Upper lobe of left lung (tissue), 6 donors: ENCODE measurements around the gene KLC3. TPM values are rescaled to one million over a fixed set of nuclear protein-coding genes. Genes with fewer than 3 reads are reported as not detected.

Experiments
- ATAC-seq, 2 donors: fragments of 200-7000 bp; cut with Tn5 transposase; one replicate each; pipeline ENCODE4 v1.9.1; 2022; ENCODE audit warnings: mild to moderate bottlenecking in 2 of 2, moderate library complexity in 2 of 2; ENCODE audit not compliant: low FRiP score in 2 of 2
- DNase-seq, 2 donors: peaks; one replicate each; pipeline ENCODE4 v3.0.0-alpha.2; 2019 to 2020
- H3K27ac ChIP-seq, 4 donors: fragments of 200-600 bp; sonication (generic); one replicate each; pipeline ENCODE4 v1.5.1; 2016 to 2019
- H3K27me3 ChIP-seq, 4 donors: fragments of 200-600 bp; sonication (generic); one replicate each; pipeline ENCODE4 v1.5.1; 2017 to 2019
- H3K36me3 ChIP-seq, 4 donors: fragments of 200-600 bp; sonication (generic); one replicate each; pipeline ENCODE4 v1.5.1; 2016 to 2019
- H3K4me1 ChIP-seq, 4 donors: fragments of 200-600 bp; sonication (generic); one replicate each; pipeline ENCODE4 v1.5.1; 2018 to 2019
- H3K4me3 ChIP-seq, 4 donors: fragments of 200-600 bp; sonication (generic); one replicate each; pipeline ENCODE4 v1.5.1; 2017 to 2019; ENCODE audit warnings: mild to moderate bottlenecking in 2 of 4, moderate library complexity in 1 of 4
- H3K9me3 ChIP-seq, 4 donors: fragments of 200-600 bp; sonication (generic); one replicate each; pipeline ENCODE4 v1.5.1; 2018 to 2019
- EP300 ChIP-seq, 4 donors: sonication (generic); formaldehyde crosslinking; IDR thresholded peaks; one replicate each; pipeline ENCODE4 v1.5.1; 2017; ENCODE audit warnings: antibody characterized with exemption in 4 of 4, control low read depth in 2 of 4
- POLR2A ChIP-seq, 4 donors: fragments of 450-650 bp; IDR thresholded peaks; one replicate each; pipeline ENCODE4 v1.5.1; 2016 to 2017; ENCODE audit warnings: antibody characterized with exemption in 4 of 4, mild to moderate bottlenecking in 2 of 4
- POLR2AphosphoS5 ChIP-seq, 2 donors: sonication (generic); formaldehyde crosslinking; IDR thresholded peaks; one replicate each; pipeline ENCODE4 v1.5.1; 2017; ENCODE audit warnings: antibody characterized with exemption in 2 of 2
- whole genome bisulfite sequencing, 2 donors: methylation state at CpG; one replicate each; pipeline ENCODE4 v1.1.5; 2017 to 2018; 5-methylcytosine and 5-hydroxymethylcytosine counted together
- total RNA-seq, 6 donors: library from RNA; depleted of rRNA in 4 of 6; stranded (reverse); fragments of >200 nt in 4 of 6; gene quantifications; one replicate each; pipeline versions ENCODE4 v1.1.0 to v1.2.1, GENCODE V29; 2016 to 2021
- TF ChIP-seq, protein P1 (sequence below), 6 experiments: fragments of 450-650 bp in 4 of 6; fragments of 200-600 bp in 2 of 6; sonication (generic) in 2 of 6; IDR thresholded peaks; one replicate each; pipeline ENCODE4 v1.5.1; 2016 to 2019; ENCODE audit warnings: antibody characterized with exemption in 6 of 6
- donor health status: DM: no; HTN: no; CAD: no; lungs with moderate emphysema.
- donor health status: DM: no; HTN: yes; CAD: no; lungs with severe emphysema.

Gene KLC3
- total RNA-seq, 6 donors from 2014 or later = 2.4 to 9.5 (median 3.9) TPM

DNA sequence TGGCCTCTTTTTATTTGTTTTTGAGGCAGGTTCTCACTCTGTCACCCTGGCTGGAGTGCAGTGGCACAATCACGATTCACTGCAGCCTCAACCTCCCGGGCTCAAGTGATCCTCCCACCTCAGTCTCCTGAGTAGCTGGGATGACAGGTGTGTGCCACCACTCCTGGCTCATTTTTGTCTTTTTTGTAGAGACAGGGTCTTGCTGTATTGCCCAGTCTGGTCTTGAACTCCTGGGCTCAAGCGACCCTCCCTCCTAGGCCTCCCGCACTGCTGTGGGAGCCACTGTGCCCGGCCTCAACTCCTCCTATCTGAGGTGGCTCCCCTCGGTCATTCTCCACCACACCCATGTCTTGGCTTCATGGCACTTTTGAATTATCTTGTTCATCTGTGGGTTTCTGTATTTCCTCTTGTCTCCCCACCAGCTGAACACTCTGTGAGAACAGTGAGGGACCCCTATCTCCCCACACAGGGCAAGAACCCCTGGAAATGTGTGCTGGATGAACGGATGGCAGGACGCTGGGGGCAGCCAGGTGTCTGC is 25.8 kb upstream of the KLC3 start:
- WGBS, 2 donors = 74 to 82% methylated on average over 8 of the region's 8 CpGs
- H3K27ac ChIP-seq = no peak overlapping the region
- H3K4me3 ChIP-seq = no peak overlapping the region
- H3K4me1 ChIP-seq = no peaks in the 10 kb centered on the region
- DNase-seq = no peak
- no peak for ATAC-seq
- H3K36me3 ChIP-seq = no peaks in the 10 kb centered on the region
- TF ChIP-seq, protein P1, sequence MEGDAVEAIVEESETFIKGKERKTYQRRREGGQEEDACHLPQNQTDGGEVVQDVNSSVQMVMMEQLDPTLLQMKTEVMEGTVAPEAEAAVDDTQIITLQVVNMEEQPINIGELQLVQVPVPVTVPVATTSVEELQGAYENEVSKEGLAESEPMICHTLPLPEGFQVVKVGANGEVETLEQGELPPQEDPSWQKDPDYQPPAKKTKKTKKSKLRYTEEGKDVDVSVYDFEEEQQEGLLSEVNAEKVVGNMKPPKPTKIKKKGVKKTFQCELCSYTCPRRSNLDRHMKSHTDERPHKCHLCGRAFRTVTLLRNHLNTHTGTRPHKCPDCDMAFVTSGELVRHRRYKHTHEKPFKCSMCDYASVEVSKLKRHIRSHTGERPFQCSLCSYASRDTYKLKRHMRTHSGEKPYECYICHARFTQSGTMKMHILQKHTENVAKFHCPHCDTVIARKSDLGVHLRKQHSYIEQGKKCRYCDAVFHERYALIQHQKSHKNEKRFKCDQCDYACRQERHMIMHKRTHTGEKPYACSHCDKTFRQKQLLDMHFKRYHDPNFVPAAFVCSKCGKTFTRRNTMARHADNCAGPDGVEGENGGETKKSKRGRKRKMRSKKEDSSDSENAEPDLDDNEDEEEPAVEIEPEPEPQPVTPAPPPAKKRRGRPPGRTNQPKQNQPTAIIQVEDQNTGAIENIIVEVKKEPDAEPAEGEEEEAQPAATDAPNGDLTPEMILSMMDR (IDR thresholded peaks at IDR 0.05) = no peak
- H3K9me3 ChIP-seq = no peaks in the 10 kb centered on the region
- H3K27me3 ChIP-seq = no peaks in the 10 kb centered on the region

DNA sequence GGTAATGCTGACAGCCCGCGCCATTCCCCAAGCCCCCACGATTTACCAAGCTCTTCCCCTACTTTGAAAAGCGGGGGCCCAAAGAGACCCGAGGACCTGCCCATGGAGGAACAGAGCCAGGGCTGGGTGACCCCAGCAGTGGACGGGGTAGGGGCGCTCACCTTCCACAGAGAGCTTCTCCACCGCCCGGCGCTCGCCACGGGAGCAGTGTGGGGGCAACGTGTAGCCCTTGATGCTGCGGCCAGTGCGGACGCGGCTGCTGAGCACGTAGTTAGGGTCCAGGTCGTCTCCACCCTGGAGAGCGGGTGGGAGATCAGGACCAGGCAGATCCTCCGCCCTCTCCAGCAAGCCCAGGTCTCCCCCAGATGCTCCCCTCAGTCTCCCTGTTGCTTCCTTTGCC is 25.2 kb upstream of the KLC3 start:
- H3K4me3 ChIP-seq = no peak overlapping the region
- DNase-seq = no peak

DNA sequence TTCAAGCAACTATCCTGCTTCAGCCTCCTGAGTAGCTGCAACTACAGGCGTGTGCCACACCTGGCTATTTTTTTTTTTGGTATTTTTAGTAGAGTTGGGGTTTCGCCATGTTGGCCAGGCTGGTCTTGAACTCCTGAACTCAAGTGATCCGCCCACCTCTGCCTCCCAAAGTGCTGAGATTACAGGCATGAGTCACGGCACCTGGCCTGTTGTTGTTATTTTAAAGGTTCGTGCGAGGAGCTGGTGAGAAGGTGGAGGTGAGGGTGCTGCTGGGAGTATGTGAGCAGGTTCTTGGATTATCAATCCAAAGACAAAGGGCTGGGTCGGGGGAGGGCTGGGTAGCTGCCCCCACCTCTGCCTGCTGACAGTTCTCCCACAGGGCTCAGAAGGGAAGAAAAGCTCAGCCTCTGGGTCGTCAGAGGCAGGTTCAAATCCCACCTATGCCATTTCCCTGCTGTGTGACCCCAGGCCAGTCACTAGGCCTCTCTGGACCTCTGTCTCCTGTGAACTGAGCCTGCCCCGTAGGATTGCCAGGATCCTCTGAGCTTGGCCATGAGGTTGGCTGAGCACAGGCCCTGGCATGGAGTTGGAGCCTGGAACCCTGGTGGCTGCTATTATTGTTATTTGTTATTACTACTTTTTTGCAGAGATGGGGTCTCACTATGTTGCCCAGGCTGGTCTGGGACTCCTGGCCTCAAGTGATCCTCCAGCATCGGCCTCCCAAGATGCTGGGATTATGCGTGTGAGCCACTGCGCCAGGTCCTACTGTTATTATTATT is 19.4 kb upstream of the KLC3 start:
- Histone ChIP-seq H3K27me3 (peaks cover 0 to 23% (median 8%) of the 10 kb centered on the region in 4 donors), H3K4me1 (peaks cover 0 to 17% (median 9%) of the 10 kb centered on the region in 4 donors), H3K4me3 (no peak overlapping the region), H3K9me3 (no peaks in the 10 kb centered on the region), H3K36me3 (no peaks in the 10 kb centered on the region), H3K27ac (no peak overlapping the region)
- 89 to 90% methylated on average over 12 of the region's 12 CpGs for WGBS, 2 donors
- no peak for DNase-seq
- ATAC-seq = no peak
- no peak for TF ChIP-seq EP300 (IDR thresholded peaks at IDR 0.05)
- TF ChIP-seq POLR2A (IDR thresholded peaks at IDR 0.05) = no peak

More for the DNA sequence above, 25.2 kb upstream of the KLC3 start:
- Histone ChIP-seq H3K36me3 (no peaks in the 10 kb centered on the region), H3K9me3 (no peaks in the 10 kb centered on the region), H3K27ac (no peak overlapping the region), H3K4me1 (no peaks in the 10 kb centered on the region), H3K27me3 (no peaks in the 10 kb centered on the region)
- WGBS, 2 donors = 62 to 80% methylated on average over 19 to 20 of the region's 21 CpGs
- TF ChIP-seq, protein P1 (IDR thresholded peaks at IDR 0.05) = no peak
- TF ChIP-seq EP300 (IDR thresholded peaks at IDR 0.05) = no peak
- no peak for TF ChIP-seq POLR2A (IDR thresholded peaks at IDR 0.05)
- no peak for TF ChIP-seq POLR2AphosphoS5 (IDR thresholded peaks at IDR 0.05)
- ATAC-seq = no peak

DNA sequence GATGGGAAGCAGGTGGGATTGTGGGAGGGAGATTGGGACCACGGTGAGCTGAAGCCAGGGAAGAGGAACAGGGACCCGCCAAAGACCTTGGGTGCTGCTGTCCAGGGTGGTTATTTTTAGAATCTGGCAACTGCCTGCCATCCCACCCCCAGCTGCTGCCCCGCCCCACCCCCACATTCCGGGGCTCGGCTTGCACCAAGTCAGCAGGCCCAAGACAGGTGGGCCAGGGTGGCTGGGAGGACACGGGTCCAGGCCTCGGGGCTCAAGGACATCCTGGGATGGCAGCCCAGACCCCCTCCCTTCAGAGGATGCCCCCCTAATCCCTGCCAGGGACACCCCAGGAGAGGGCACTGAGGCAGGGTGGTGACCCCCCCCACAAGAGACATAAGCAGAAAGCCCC is 18.7 kb upstream of the KLC3 start:
- no peak for ATAC-seq
- peaks cover 0 to 20% (median 11%) of the 10 kb centered on the region in 4 donors for H3K4me1 ChIP-seq
- DNase-seq = peak in 1 of 2 donors; percentile 48
- H3K27ac ChIP-seq = no peak overlapping the region
- H3K9me3 ChIP-seq = no peaks in the 10 kb centered on the region
- no peak overlapping the region for H3K4me3 ChIP-seq
- TF ChIP-seq EP300 (IDR thresholded peaks at IDR 0.05) (no peak), POLR2A (IDR thresholded peaks at IDR 0.05) (no peak), POLR2AphosphoS5 (IDR thresholded peaks at IDR 0.05) (no peak)
- TF ChIP-seq, protein P1 (IDR thresholded peaks at IDR 0.05) = no peak
- WGBS, 2 donors = 27 to 70% methylated on average over 2 to 7 of the region's 7 CpGs
- H3K36me3 ChIP-seq = no peaks in the 10 kb centered on the region
- peaks cover 0 to 23% (median 8%) of the 10 kb centered on the region in 4 donors for H3K27me3 ChIP-seq

DNA sequence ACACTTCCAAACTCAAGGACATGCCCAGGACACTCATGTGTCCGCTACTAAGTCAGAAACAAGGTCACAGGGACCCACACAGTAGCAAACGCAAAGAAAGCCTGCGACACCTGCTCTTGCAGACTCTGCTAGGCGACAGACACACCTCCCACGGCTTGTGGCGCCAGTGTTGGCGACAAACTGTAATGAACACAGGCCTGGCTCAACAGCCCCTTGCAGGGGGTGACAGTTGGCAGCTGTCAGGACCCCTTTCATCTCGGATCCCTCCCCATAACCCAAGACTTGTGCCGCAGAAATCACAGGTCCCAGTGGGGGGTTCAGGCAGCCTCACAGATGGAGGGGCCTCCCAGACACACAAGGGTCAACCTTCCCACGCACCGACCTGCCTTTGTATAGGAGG is 18.2 kb upstream of the KLC3 start:
- Histone ChIP-seq H3K36me3 (no peaks in the 10 kb centered on the region), H3K9me3 (no peaks in the 10 kb centered on the region), H3K4me3 (no peak overlapping the region), H3K4me1 (peaks cover 0 to 20% (median 11%) of the 10 kb centered on the region in 4 donors), H3K27me3 (peaks cover 0 to 23% (median 8%) of the 10 kb centered on the region in 4 donors), H3K27ac (no peak overlapping the region)
- 66 to 67% methylated on average over 10 to 11 of the region's 11 CpGs for WGBS, 2 donors
- TF ChIP-seq POLR2A (IDR thresholded peaks at IDR 0.05) (no peak), POLR2AphosphoS5 (IDR thresholded peaks at IDR 0.05) (no peak), EP300 (IDR thresholded peaks at IDR 0.05) (no peak)
- TF ChIP-seq, protein P1 (IDR thresholded peaks at IDR 0.05) = no peak
- ATAC-seq = no peak
- no peak for DNase-seq
